SH-SY5Y (cell line): ENCODE results near the gene WDR64.

Source experiments
- GATA2 ChIP-seq: IDR thresholded peaks from 2 replicates; pipeline ENCODE4 v1.6.1; 2011; ENCODE audit warnings: mild to moderate bottlenecking, low read depth, low read length
- GATA3 ChIP-seq: IDR thresholded peaks from 2 replicates; pipeline ENCODE4 v1.6.1; 2011; ENCODE audit warnings: low read depth, mild to moderate bottlenecking, low read length, moderate library complexity

- TF ChIP-seq GATA2 (no peak), GATA3 (no peak)
Measured at GRCh38 chr1:241608379-241609033, 43.6 kb upstream of the WDR64 start.
